Posterior cingulate gyrus (tissue), 11 donors: Measurements from ENCODE around the gene WDTC1.

Experiments
- DNase-seq, 10 donors: peaks; one replicate each; pipeline versions ENCODE4 v3.0.0 to v3.0.0-alpha.2; 2020 to 2021; ENCODE audit warnings: mixed read lengths in 3 of 10
- intact Hi-C: fragments of 100-400 bp; cut with DNase I; formaldehyde crosslinking; loops from one replicate; pipeline ENCODE4 v1.15.1; 2023

WDTC1 gene

GRCh38 chr1:27349784-27350662 is 115.6 kb downstream of the WDTC1 start:
- intact Hi-C loops, result no loop called here
- DNase-seq, result peak in 6 of 10 donors; percentile 31 to 92 (median 70)

GRCh38 chr1:27350663-27351540 is 116.5 kb downstream of the WDTC1 start:
- DNase-seq, result no peak
- intact Hi-C loops, result no loop called here

- intact Hi-C loops, result no loop called here
- DNase-seq, result no peak
Measured at GRCh38 chr1:27351541-27352107, 117.2 kb downstream of the WDTC1 start.

- DNase-seq, result no peak
- intact Hi-C loops, result no loop called here
Measured at GRCh38 chr1:27353166-27353565, 118.7 kb downstream of the WDTC1 start.

- no peak for DNase-seq
- intact Hi-C loops, result no loop called here
Measured at GRCh38 chr1:27353629-27354028, 119.2 kb downstream of the WDTC1 start.

- intact Hi-C loops, result no loop called here
- no peak for DNase-seq
Measured at GRCh38 chr1:27355683-27356082, 121.3 kb downstream of the WDTC1 start.

GRCh38 chr1:27356277-27356618 is 121.8 kb downstream of the WDTC1 start:
- intact Hi-C loops, result no loop called here
- DNase-seq, result no peak

GRCh38 chr1:27356619-27357280 is 122.3 kb downstream of the WDTC1 start:
- no peak for DNase-seq

GRCh38 chr1:27357281-27358037 is 123.0 kb downstream of the WDTC1 start:
- DNase-seq, result peak in 8 of 10 donors; percentile 46 to 95 (median 64)
- intact Hi-C loops, result no loop called here

More at GRCh38 chr1:27356619-27357280, 122.3 kb downstream of the WDTC1 start:
- intact Hi-C loops, result no loop called here
